ENCODE results near the gene ANKRD39.
A peak's percentile ranks its signal among the peaks of the same experiment; 100 is the strongest.

The ANKRD39 gene

GRCh38 chr2:96801005-96801785 is 56.6 kb downstream of the ANKRD39 start:
- DNase-seq (ENCODE audit: insufficient read length, low spot score) (peak; percentile 74), FAIRE-seq (peak; percentile 30)
- no peak for TF ChIP-seq POLR2A (IDR thresholded peaks at IDR 0.05; ENCODE audit: low read depth, low read length)

DNA sequence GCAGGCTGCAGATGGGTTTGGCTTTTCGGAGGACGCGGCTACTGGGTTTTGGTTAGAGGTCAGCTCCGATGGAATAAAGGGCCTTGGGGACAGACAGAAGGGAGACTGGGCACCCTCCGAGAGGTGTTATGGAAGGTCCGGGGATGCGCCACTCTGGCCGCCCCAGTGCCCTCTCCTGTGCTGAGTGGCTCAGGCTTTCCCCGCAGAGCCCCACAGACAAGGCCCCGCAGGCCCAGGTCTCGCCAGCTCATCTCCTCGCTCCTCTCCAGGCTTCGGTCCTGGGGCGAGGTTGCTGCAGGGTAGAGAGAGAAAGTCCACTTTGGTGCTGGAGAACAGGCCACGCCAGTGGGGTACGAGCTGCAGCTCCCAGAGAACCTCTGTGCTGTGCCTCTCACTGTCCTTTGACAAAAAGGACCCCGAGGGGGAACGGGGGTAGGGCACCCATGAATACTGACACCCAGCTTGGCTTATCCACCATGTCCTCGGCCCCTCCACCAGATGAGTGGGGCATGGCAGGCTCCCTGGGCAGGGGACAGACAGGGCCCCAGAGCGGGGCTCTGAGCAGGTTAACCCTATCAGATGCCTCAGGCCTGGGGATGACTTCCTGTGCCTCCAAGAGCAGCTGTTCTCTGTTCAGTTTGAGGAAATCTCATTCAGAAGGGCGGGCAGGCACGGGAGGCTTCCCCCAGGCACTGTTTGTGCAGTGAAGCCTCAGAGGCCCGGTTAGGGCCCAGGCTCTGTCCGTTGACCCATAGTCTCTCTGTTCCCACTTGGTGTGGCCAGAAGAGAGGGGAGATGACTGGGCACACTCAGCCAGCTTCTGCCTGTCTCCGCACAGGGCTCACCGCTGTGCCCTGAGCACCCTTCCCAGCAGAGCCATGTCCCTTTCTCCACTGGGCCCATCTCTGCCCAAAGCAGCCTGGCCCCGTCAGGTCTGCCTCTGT is 57.5 kb downstream of the ANKRD39 start:
- FAIRE-seq (no peak), DNase-seq (ENCODE audit: insufficient read length, low spot score) (no peak)
- TF ChIP-seq POLR2A (IDR thresholded peaks at IDR 0.05; ENCODE audit: low read depth, low read length): no peak

- FAIRE-seq (no peak), DNase-seq (ENCODE audit: insufficient read length, low spot score) (no peak)
- no peak for TF ChIP-seq POLR2A (IDR thresholded peaks at IDR 0.05; ENCODE audit: low read depth, low read length)
Observed at GRCh38 chr2:96799623-96799935, 58.2 kb downstream of the ANKRD39 start.

GRCh38 chr2:96798733-96799622 is 58.8 kb downstream of the ANKRD39 start:
- no peak for DNase-seq (ENCODE audit: insufficient read length, low spot score)
- FAIRE-seq: no peak
- no peak for TF ChIP-seq POLR2A (IDR thresholded peaks at IDR 0.05; ENCODE audit: low read depth, low read length)

All from H54 (cell line).